DOHH2 (cell line): ENCODE data around the gene KCNJ3.

Experiments
- H3F3A ChIP-seq: fragments of 200-600 bp; sonication (generic), shearing (Covaris generic); 2 replicates; pipeline ENCODE4 v1.6.0; 2016; ENCODE audit warnings: antibody characterized with exemption, mild to moderate bottlenecking; ENCODE audit not compliant: control insufficient read depth, insufficient read depth
- H3K27ac ChIP-seq: fragments of 200-600 bp; sonication (generic); 2 replicates; pipeline ENCODE4 v1.5.1; 2014; ENCODE audit warnings: low read depth, mild to moderate bottlenecking, low read length, moderate library complexity
- H3K27me3 ChIP-seq: fragments of 200-600 bp; sonication (generic); 2 replicates; pipeline ENCODE4 v1.6.1; 2014; ENCODE audit warnings: mild to moderate bottlenecking, low read length, mixed read lengths; ENCODE audit not compliant: control insufficient read depth
- H3K36me3 ChIP-seq: fragments of 200-600 bp; sonication (generic); 2 replicates; pipeline ENCODE4 v1.6.1; 2014; ENCODE audit warnings: mild to moderate bottlenecking, low read length, moderate library complexity, mixed read lengths; ENCODE audit not compliant: control insufficient read depth
- H3K4me1 ChIP-seq: fragments of 200-600 bp; sonication (generic); 2 replicates; pipeline ENCODE4 v1.6.1; 2014; ENCODE audit warnings: mild to moderate bottlenecking, low read length, mixed read lengths; ENCODE audit not compliant: control insufficient read depth
- H3K4me2 ChIP-seq: fragments of 200-600 bp; sonication (generic); 2 replicates; pipeline ENCODE4 v1.6.0; 2014; ENCODE audit warnings: mild to moderate bottlenecking, low read length, moderate library complexity
- H3K4me3 ChIP-seq: fragments of 200-600 bp; sonication (generic); 2 replicates; pipeline ENCODE4 v1.5.1; 2014; ENCODE audit warnings: mild to moderate bottlenecking, low read length, mixed read lengths
- H3K79me2 ChIP-seq: fragments of 200-600 bp; sonication (generic); 2 replicates; pipeline ENCODE4 v1.6.1; 2014; ENCODE audit warnings: mild to moderate bottlenecking, low read length, mixed read lengths; ENCODE audit not compliant: control insufficient read depth
- H3K9me2 ChIP-seq: fragments of 200-600 bp; sonication (generic); replicated peaks from 2 replicates; pipeline ENCODE4 v1.6.1; 2014; ENCODE audit warnings: mild to moderate bottlenecking, low read length, mixed read lengths; ENCODE audit not compliant: control insufficient read depth
- H3K9me3 ChIP-seq: fragments of 200-600 bp; sonication (generic); 2 replicates; pipeline ENCODE4 v1.6.1; 2014; ENCODE audit warnings: antibody characterized with exemption, low read length, mixed read lengths; ENCODE audit not compliant: control insufficient read depth, insufficient read depth
- H4K20me1 ChIP-seq: fragments of 200-600 bp; sonication (generic); 2 replicates; pipeline ENCODE4 v1.6.0; 2014; ENCODE audit warnings: low read depth, mild to moderate bottlenecking, antibody characterized with exemption, low read length, moderate library complexity; ENCODE audit not compliant: control insufficient read depth, insufficient read depth
- EZH2phosphoT487 ChIP-seq: fragments of 200-600 bp; sonication (generic); IDR thresholded peaks from 2 replicates; pipeline ENCODE4 v1.6.1; 2017; ENCODE audit warnings: borderline replicate concordance, mild to moderate bottlenecking, antibody characterized with exemption, low read length, moderate library complexity, mixed read lengths
- TF ChIP-seq, protein P1 (sequence below): fragments of 200-600 bp; sonication (generic); IDR thresholded peaks from one replicate; pipeline ENCODE4 v1.5.1; 2014; ENCODE audit warnings: antibody characterized with exemption, mild to moderate bottlenecking, low read depth, low read length; ENCODE audit not compliant: poor library complexity, severe bottlenecking

KCNJ3 gene

DNA sequence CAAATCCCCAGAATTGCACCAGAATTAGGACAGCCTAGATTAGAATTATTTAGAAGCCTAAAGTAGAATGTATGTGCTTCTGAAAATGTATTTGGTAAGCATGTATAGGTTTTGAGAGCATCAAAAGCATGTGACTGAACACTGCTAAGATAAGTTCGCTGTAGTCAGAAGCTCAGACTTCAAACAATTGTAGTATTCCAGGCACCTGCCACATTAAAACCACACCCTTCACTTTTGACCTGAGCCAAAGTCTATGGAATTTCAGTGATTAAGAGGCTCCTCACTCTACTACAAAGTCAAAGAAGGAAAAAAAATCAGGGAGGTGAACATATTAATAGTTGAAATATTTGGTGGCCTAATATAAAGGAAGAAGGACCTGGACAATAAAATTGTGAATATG, 8.2 kb downstream of the KCNJ3 start:
- Histone ChIP-seq H3K9me3 (no peaks in the 10 kb centered on the region), H3K4me2 (no peak overlapping the region), H3K36me3 (no peaks in the 10 kb centered on the region), H3K79me2 (no peaks in the 10 kb centered on the region), H3K4me1 (no peaks in the 10 kb centered on the region), H3K9me2 (no peaks in the 10 kb centered on the region), H3K27me3 (no peaks in the 10 kb centered on the region), H4K20me1 (no peaks in the 10 kb centered on the region), H3F3A (no peaks in the 10 kb centered on the region), H3K27ac (no peak overlapping the region), H3K4me3 (no peak overlapping the region)
- TF ChIP-seq EZH2phosphoT487: no peak
- TF ChIP-seq, protein P1, sequence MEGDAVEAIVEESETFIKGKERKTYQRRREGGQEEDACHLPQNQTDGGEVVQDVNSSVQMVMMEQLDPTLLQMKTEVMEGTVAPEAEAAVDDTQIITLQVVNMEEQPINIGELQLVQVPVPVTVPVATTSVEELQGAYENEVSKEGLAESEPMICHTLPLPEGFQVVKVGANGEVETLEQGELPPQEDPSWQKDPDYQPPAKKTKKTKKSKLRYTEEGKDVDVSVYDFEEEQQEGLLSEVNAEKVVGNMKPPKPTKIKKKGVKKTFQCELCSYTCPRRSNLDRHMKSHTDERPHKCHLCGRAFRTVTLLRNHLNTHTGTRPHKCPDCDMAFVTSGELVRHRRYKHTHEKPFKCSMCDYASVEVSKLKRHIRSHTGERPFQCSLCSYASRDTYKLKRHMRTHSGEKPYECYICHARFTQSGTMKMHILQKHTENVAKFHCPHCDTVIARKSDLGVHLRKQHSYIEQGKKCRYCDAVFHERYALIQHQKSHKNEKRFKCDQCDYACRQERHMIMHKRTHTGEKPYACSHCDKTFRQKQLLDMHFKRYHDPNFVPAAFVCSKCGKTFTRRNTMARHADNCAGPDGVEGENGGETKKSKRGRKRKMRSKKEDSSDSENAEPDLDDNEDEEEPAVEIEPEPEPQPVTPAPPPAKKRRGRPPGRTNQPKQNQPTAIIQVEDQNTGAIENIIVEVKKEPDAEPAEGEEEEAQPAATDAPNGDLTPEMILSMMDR: no peak

DNA sequence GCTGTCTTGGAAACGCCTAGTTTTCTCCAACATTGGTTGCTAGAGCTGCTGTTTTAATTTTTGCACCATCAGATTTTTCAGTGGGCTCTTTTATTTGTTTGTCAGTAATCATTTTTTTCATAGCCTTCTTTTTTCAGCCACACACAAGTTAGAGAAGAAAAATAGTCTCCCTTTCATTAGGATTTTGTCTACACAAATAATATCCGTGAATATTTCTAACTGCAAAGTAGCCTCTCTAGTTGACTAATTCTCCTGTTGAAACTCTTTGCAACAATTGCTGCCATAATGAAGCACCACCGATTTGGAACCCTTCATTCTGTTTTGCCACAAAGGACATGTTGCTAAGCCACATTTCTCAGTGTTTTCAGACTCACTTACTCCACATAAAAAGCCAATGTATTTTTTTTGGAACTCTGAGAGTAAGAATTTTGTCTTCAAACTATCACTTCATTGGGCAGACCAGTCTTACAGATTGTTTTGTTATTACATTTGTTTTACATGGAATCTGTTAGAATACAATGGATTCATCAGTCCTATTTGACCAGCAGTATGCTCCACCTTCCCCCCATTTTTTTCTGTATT, 9.6 kb downstream of the KCNJ3 start:
- H3K36me3 ChIP-seq: no peaks in the 10 kb centered on the region
- no peak overlapping the region for H3K4me2 ChIP-seq
- no peaks in the 10 kb centered on the region for H3K79me2 ChIP-seq
- no peaks in the 10 kb centered on the region for H3K4me1 ChIP-seq
- no peaks in the 10 kb centered on the region for H3K27me3 ChIP-seq
- H3K27ac ChIP-seq: no peak overlapping the region
- H3F3A ChIP-seq: no peaks in the 10 kb centered on the region
- H4K20me1 ChIP-seq: no peaks in the 10 kb centered on the region
- TF ChIP-seq, protein P1: no peak
- no peak for TF ChIP-seq EZH2phosphoT487
- no peak overlapping the region for H3K4me3 ChIP-seq
- no peaks in the 10 kb centered on the region for H3K9me3 ChIP-seq
- no peaks in the 10 kb centered on the region for H3K9me2 ChIP-seq

DNA sequence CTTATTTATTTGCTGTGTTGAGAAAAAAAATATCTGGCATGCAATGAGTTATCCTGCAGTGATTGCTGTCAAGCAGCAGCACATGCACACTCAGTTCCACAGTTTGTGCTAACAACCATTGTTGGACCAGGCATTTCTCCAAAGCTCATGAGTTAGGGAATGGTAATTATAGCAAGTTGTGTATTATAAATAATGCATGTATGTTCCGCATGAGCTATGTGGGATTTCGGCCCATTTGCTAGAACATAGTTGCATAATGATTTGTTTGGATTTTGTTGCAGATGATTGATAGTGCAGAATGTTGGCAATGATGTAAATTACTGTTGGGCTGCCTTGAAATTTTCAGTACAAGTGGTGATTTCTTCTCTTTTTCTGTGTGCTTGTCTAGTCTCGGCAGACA, 10.7 kb downstream of the KCNJ3 start:
- no peaks in the 10 kb centered on the region for H3K36me3 ChIP-seq
- no peaks in the 10 kb centered on the region for H3K27me3 ChIP-seq
- H3K9me3 ChIP-seq: no peaks in the 10 kb centered on the region
- H3K4me3 ChIP-seq: no peak overlapping the region
- no peaks in the 10 kb centered on the region for H3K4me1 ChIP-seq
- no peaks in the 10 kb centered on the region for H4K20me1 ChIP-seq
- H3K4me2 ChIP-seq: no peak overlapping the region
- H3K79me2 ChIP-seq: no peaks in the 10 kb centered on the region
- no peaks in the 10 kb centered on the region for H3K9me2 ChIP-seq
- no peaks in the 10 kb centered on the region for H3F3A ChIP-seq
- TF ChIP-seq EZH2phosphoT487: no peak
- TF ChIP-seq, protein P1: no peak
- H3K27ac ChIP-seq: no peak overlapping the region

DNA sequence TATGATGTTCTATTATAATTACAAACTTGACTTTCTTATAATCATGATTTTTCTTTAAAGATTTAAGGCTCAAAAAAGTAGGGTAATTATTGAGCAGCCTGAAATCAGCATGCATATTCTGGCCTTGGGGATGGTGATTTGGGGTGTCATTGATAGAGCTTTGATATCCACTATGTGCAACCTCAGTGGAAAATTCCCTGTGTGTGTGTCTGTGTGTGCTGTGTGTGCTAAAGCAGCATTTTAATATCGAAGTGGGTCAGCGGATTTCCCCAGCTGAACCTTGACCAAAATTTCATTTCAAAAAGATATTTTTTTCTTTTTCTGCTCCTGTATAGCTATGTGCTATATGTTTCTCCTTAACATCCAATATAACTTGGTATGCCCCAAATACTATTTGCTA, 11.6 kb downstream of the KCNJ3 start:
- H3K4me2 ChIP-seq: no peak overlapping the region
- no peaks in the 10 kb centered on the region for H3K4me1 ChIP-seq
- H3K79me2 ChIP-seq: no peaks in the 10 kb centered on the region
- no peaks in the 10 kb centered on the region for H3K27me3 ChIP-seq
- no peaks in the 10 kb centered on the region for H4K20me1 ChIP-seq
- H3K36me3 ChIP-seq: no peaks in the 10 kb centered on the region
- no peak overlapping the region for H3K4me3 ChIP-seq
- H3K9me3 ChIP-seq: no peaks in the 10 kb centered on the region
- no peaks in the 10 kb centered on the region for H3F3A ChIP-seq
- H3K27ac ChIP-seq: no peak overlapping the region
- no peaks in the 10 kb centered on the region for H3K9me2 ChIP-seq
- no peak for TF ChIP-seq EZH2phosphoT487
- TF ChIP-seq, protein P1: no peak
